Activated CD4-positive, alpha-beta T cell treated with anti-CD3 and anti-CD28 coated beads, Interleukin-2, Interleukin-4, amounts not matched to agents 100 ng/mL and 50 ng/mL, durations not matched to agents 16 hours and 8 hours (primary cell): ENCODE data around the gene RAB34.
"Not testable (repeated sequence)": the region's sequence is repeated elsewhere in the genome, so short reads cannot be mapped to it uniquely, and the experiment has no call there.

Source experiments
- DNase-seq: peaks from one replicate; pipeline ENCODE4 v3.0.0-alpha.2; 2020; ENCODE audit warnings: low spot score

The RAB34 gene

GRCh38 chr17:28746611-28747050, 29.0 kb upstream of the RAB34 start:
- DNase-seq: no peak

GRCh38 chr17:28745786-28746411, 28.2 kb upstream of the RAB34 start:
- no peak for DNase-seq

- DNase-seq: peak; percentile 24
Observed at GRCh38 chr17:28744972-28745785, 27.5 kb upstream of the RAB34 start.

GRCh38 chr17:28744104-28744971, 26.7 kb upstream of the RAB34 start:
- DNase-seq: peak; percentile 64

GRCh38 chr17:28743243-28744103, 25.8 kb upstream of the RAB34 start, which contains the start of gene TRAF4:
TSS of gene TRAF4 (plus strand) at chr17:28744011. CDS start at chr17:28744113, 102 bp downstream.
- peak; percentile 73 for DNase-seq

GRCh38 chr17:28741358-28742349, 24.0 kb upstream of the RAB34 start:
- no peak for DNase-seq

- DNase-seq: no peak
Observed at GRCh38 chr17:28740406-28741357, 23.0 kb upstream of the RAB34 start.

GRCh38 chr17:28738680-28739384, 21.2 kb upstream of the RAB34 start:
- DNase-seq: no peak

- no peak for DNase-seq
Observed at GRCh38 chr17:28737770-28738679, 20.4 kb upstream of the RAB34 start.

- no peak for DNase-seq
Observed at GRCh38 chr17:28737316-28737715, 19.6 kb upstream of the RAB34 start.

- not testable (repeated sequence) for DNase-seq
Observed at GRCh38 chr17:28735913-28736769, 18.5 kb upstream of the RAB34 start.

GRCh38 chr17:28735242-28735722, 17.6 kb upstream of the RAB34 start:
- no peak for DNase-seq

- DNase-seq: no peak
Observed at GRCh38 chr17:28734712-28735241, 17.1 kb upstream of the RAB34 start.

- DNase-seq: no peak
Observed at GRCh38 chr17:28733346-28733745, 15.7 kb upstream of the RAB34 start.

GRCh38 chr17:28729950-28730330, 12.3 kb upstream of the RAB34 start:
- no peak for DNase-seq
